GM23248 (cell line): ENCODE data around the gene ZNF358. TPM values are rescaled to one million over a fixed set of nuclear protein-coding genes. Genes with fewer than 3 reads are reported as not detected.

Source experiments
- DNase-seq: peaks from one replicate; pipeline ENCODE4 v3.0.0-alpha.2; 2015
- H2AFZ ChIP-seq: fragments of 200-600 bp; sonication (generic); 2 replicates; pipeline ENCODE4 v1.6.1; 2016; ENCODE audit warnings: antibody characterized with exemption
- H3F3A ChIP-seq: fragments of 200-600 bp; sonication (generic); 2 replicates; pipeline ENCODE4 v1.6.1; 2016; ENCODE audit warnings: mild to moderate bottlenecking, antibody characterized with exemption, mixed run types; ENCODE audit not compliant: insufficient read depth
- H3K27ac ChIP-seq: fragments of 200-600 bp; sonication (generic); 2 replicates; pipeline ENCODE4 v1.5.1; 2016; ENCODE audit warnings: mild to moderate bottlenecking
- H3K27me3 ChIP-seq: fragments of 200-600 bp; sonication (generic); replicated peaks from 2 replicates; pipeline ENCODE4 v1.6.1; 2016; ENCODE audit warnings: mild to moderate bottlenecking; ENCODE audit not compliant: insufficient read depth
- H3K36me3 ChIP-seq: fragments of 200-600 bp; sonication (generic); 2 replicates; pipeline ENCODE4 v1.6.1; 2016; ENCODE audit warnings: low read depth, mild to moderate bottlenecking
- H3K4me1 ChIP-seq: fragments of 200-600 bp; sonication (generic); 2 replicates; pipeline ENCODE4 v1.6.1; 2016; ENCODE audit warnings: mild to moderate bottlenecking; ENCODE audit not compliant: insufficient read depth
- H3K4me2 ChIP-seq: fragments of 200-600 bp; sonication (generic); one replicate; pipeline ENCODE4 v1.6.1; 2016; ENCODE audit warnings: mild to moderate bottlenecking; ENCODE audit not compliant: unreplicated experiment
- H3K4me3 ChIP-seq: fragments of 200-600 bp; sonication (generic); 2 replicates; pipeline ENCODE4 v1.5.1; 2016; ENCODE audit warnings: mild to moderate bottlenecking
- H3K79me2 ChIP-seq: fragments of 200-600 bp; sonication (generic); 2 replicates; pipeline ENCODE4 v1.6.1; 2016; ENCODE audit warnings: mild to moderate bottlenecking; ENCODE audit not compliant: insufficient read depth
- H3K9ac ChIP-seq: fragments of 200-600 bp; sonication (generic); 2 replicates; pipeline ENCODE4 v1.6.1; 2016; ENCODE audit warnings: mild to moderate bottlenecking
- H3K9me2 ChIP-seq: fragments of 200-600 bp; sonication (generic); 2 replicates; pipeline ENCODE4 v1.6.1; 2016; ENCODE audit warnings: mixed run types, mild to moderate bottlenecking, moderate library complexity; ENCODE audit not compliant: insufficient read depth
- H3K9me3 ChIP-seq: fragments of 200-600 bp; sonication (generic); one replicate; pipeline ENCODE4 v1.6.1; 2017; ENCODE audit warnings: low read depth
- H4K20me1 ChIP-seq: fragments of 200-600 bp; sonication (generic); 2 replicates; pipeline ENCODE4 v1.6.0; 2016; ENCODE audit not compliant: insufficient read depth
- EZH2 ChIP-seq: fragments of 200-600 bp; sonication (generic); IDR thresholded peaks from 2 replicates; pipeline ENCODE4 v1.6.1; 2018; ENCODE audit warnings: antibody characterized with exemption, mild to moderate bottlenecking; ENCODE audit not compliant: insufficient read depth, poor library complexity, severe bottlenecking
- EZH2phosphoT487 ChIP-seq: fragments of 200-600 bp; sonication (generic); IDR thresholded peaks from 2 replicates; pipeline ENCODE4 v1.6.1; 2018; ENCODE audit warnings: antibody characterized with exemption, moderate library complexity, mild to moderate bottlenecking, low read depth; ENCODE audit not compliant: insufficient read depth
- WGBS, 2 experiments: methylation state at CpG; one replicate each; pipeline ENCODE4 v1.1.6; 2015 to 2017; ENCODE audit warnings: low lambda C conversion rate in 2 of 2, low coverage in 1 of 2; ENCODE audit errors: missing lambda C conversion rate in 2 of 2; 5-methylcytosine and 5-hydroxymethylcytosine counted together
- in situ Hi-C: fragments of 300-500 bp; cut with MboI; formaldehyde crosslinking; loops from 2 replicates; pipeline ENCODE4 v1.15.0; 2020
- polyA plus RNA-seq: library from polyadenylated mRNA; unstranded; fragments of >200 nt; fragmentation: Nextera tagmentation; extraction: Ambion mirVana; gene quantifications from 2 replicates; pipeline ENCODE4 v1.2.1, GENCODE V29; 2016
- total RNA-seq: library from RNA; depleted of rRNA; stranded (reverse); fragments of >200 nt; shearing (Covaris generic); gene quantifications from 2 replicates; pipeline ENCODE4 v1.2.3, GENCODE V29; 2014

Gene ZNF358
- total and polyA plus RNA-seq, 2 experiments from 2014 or later: 12.0 to 56.3 TPM

DNA sequence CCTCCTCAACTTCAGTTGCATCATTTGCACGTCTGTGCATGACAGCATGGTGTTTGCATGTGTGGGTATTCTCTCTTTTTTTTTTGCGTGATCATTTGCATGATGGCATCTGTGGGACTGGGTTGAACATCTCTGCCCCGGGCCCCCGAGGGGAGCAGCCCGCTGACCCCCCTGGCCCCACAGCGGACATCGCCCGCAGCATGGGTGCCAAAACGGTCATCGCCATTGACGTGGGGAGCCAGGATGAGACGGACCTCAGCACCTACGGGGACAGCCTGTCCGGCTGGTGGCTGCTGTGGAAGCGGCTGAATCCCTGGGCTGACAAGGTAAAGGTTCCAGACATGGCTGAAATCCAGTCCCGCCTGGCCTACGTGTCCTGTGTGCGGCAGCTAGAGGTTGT lies 42.8 kb downstream of the ZNF358 start:
- H3F3A ChIP-seq: no peaks in the 10 kb centered on the region
- no peak overlapping the region for H2AFZ ChIP-seq
- no peaks in the 10 kb centered on the region for H3K4me1 ChIP-seq
- no peaks in the 10 kb centered on the region for H3K9me3 ChIP-seq
- DNase-seq: no peak
- no peak overlapping the region for H3K27ac ChIP-seq
- H3K4me2 ChIP-seq: no peak overlapping the region
- H3K4me3 ChIP-seq: no peak overlapping the region
- no peak overlapping the region for H3K9ac ChIP-seq
- 88 to 91% methylated on average over 17 to 18 of the region's 18 CpGs for WGBS, 2 experiments
- TF ChIP-seq EZH2: no peak
- no peak for TF ChIP-seq EZH2phosphoT487
- in situ Hi-C loops: no loop called here
- no peaks in the 10 kb centered on the region for H4K20me1 ChIP-seq
- no peaks in the 10 kb centered on the region for H3K79me2 ChIP-seq
- H3K9me2 ChIP-seq: no peaks in the 10 kb centered on the region
- no peaks in the 10 kb centered on the region for H3K27me3 ChIP-seq
- peaks cover 4% of the 10 kb centered on the region; the same call in 1 of the 2 replicates for H3K36me3 ChIP-seq

GRCh38 chr19:7559102-7559501 lies 43.2 kb downstream of the ZNF358 start:
- Histone ChIP-seq H4K20me1 (no peaks in the 10 kb centered on the region), H3K4me3 (no peak overlapping the region), H3K36me3 (peaks cover 4% of the 10 kb centered on the region; the same call in 1 of the 2 replicates), H3K9me3 (no peaks in the 10 kb centered on the region), H3K4me2 (no peak overlapping the region), H3F3A (no peaks in the 10 kb centered on the region), H2AFZ (no peak overlapping the region), H3K79me2 (no peaks in the 10 kb centered on the region), H3K9ac (no peak overlapping the region), H3K4me1 (no peaks in the 10 kb centered on the region), H3K27me3 (no peaks in the 10 kb centered on the region), H3K9me2 (no peaks in the 10 kb centered on the region), H3K27ac (no peak overlapping the region)
- WGBS, 2 experiments: 83 to 89% methylated on average over 4 of the region's 4 CpGs
- DNase-seq: no peak
- TF ChIP-seq EZH2phosphoT487 (no peak), EZH2 (no peak)
- in situ Hi-C loops: no loop called here

- Histone ChIP-seq H4K20me1 (no peaks in the 10 kb centered on the region), H3K79me2 (no peaks in the 10 kb centered on the region), H3F3A (no peaks in the 10 kb centered on the region), H3K4me3 (no peak overlapping the region), H3K27ac (no peak overlapping the region), H3K9ac (no peak overlapping the region), H3K27me3 (no peaks in the 10 kb centered on the region), H2AFZ (no peak overlapping the region), H3K4me1 (no peaks in the 10 kb centered on the region), H3K4me2 (no peak overlapping the region), H3K9me3 (no peaks in the 10 kb centered on the region), H3K36me3 (peaks cover 4% of the 10 kb centered on the region; the same call in 1 of the 2 replicates), H3K9me2 (no peaks in the 10 kb centered on the region)
- WGBS, 2 experiments: 98 to 100% methylated on average over 2 of the region's 2 CpGs
- no peak for DNase-seq
- no peak for TF ChIP-seq EZH2phosphoT487
- no peak for TF ChIP-seq EZH2
- in situ Hi-C loops: loop anchor here (10.0 kb wide), 2 partner anchors 115 to 235 kb away; partner anchors contain the start of gene MCEMP1
These were observed 44.4 kb downstream of the ZNF358 start for GRCh38 chr19:7560255-7560654.

GRCh38 chr19:7561325-7561724 lies 45.4 kb downstream of the ZNF358 start:
- TF ChIP-seq EZH2 (no peak), EZH2phosphoT487 (no peak)
- no peak overlapping the region for H3K4me2 ChIP-seq
- H3K4me1 ChIP-seq: no peaks in the 10 kb centered on the region
- no peaks in the 10 kb centered on the region for H3K9me2 ChIP-seq
- no peak for DNase-seq
- no peak overlapping the region for H2AFZ ChIP-seq
- peaks cover 4% of the 10 kb centered on the region; the same call in 1 of the 2 replicates for H3K36me3 ChIP-seq
- in situ Hi-C loops: loop anchor here (10.0 kb wide), 2 partner anchors 113 to 233 kb away; partner anchors contain the start of gene MCEMP1
- no peaks in the 10 kb centered on the region for H4K20me1 ChIP-seq
- H3F3A ChIP-seq: no peaks in the 10 kb centered on the region
- WGBS, 2 experiments: 86 to 96% methylated on average over 4 to 17 of the region's 17 CpGs
- no peaks in the 10 kb centered on the region for H3K9me3 ChIP-seq
- no peak overlapping the region for H3K9ac ChIP-seq
- no peaks in the 10 kb centered on the region for H3K27me3 ChIP-seq
- H3K27ac ChIP-seq: no peak overlapping the region
- H3K4me3 ChIP-seq: no peak overlapping the region
- H3K79me2 ChIP-seq: no peaks in the 10 kb centered on the region
